ENCODE measurements around the gene ACVR1.

Gene ACVR1

DNA sequence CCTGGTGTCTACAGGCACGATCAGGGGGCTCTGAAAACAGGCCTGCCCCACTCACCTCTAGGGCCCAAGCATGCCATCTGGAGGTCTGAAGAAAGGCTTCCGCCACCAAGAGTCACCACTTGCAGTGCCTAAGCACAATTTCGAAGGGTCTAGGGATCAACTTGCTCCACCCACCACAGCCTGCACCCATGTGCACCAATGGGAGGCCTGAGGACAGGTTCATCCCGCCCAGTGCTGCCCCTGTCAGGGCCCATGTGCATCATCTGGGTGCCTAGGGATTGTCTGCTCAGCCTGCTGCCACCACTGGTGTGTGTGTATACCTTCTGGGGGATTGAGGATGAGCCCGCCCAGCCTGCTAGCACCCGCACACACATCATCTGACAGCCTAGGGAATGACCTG lies 126.4 kb downstream of the ACVR1 start:
- no peak overlapping the region for H3K4me3 ChIP-seq (ENCODE audit: low read depth in 1 of 2, low read length in 2 of 2)

DNA sequence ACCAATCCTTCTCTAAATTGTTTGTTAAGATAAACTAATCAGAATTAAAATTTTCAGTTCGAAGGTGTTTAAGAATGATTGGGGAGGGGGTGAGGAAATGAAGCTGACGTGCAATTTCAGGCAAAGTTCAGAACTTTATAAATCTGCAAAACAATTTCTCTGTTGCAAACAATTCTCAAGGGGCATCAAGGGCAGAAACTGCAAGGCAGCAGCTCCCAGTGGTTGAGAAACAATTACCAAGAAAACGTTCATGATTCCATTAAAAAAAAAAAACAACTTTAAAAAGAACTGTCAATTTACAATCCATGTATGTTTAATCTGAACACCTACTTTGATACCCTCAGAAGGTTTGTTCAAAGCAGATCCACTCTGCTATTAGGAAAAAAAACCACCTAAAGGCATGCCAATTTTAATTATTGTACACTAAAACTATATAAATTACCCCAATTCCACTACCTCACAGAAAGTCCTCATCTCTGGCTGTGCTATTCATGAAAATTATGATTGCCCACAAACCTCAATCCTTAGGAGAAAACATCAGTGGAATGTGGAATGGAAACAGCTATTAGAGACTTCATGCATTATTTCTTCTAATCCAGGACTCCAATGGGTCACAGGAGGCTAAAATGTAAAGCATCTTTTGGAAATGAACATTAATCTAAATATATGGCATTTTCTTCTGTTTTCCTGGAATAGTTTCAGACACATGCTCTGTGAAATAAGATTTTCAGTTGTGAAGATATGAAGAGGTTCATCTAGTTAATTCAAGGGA lies 127.6 kb downstream of the ACVR1 start:
- peaks cover 0 to 5% of the 10 kb centered on the region in 2 donors for H3K4me1 ChIP-seq (ENCODE audit: control insufficient read depth in 1 of 2, insufficient read depth in 2 of 2, low read length in 2 of 2)
- no peaks in the 10 kb centered on the region for H3K9me3 ChIP-seq (ENCODE audit: control insufficient read depth in 1 of 2, low read length in 2 of 2)
- H3K4me3 ChIP-seq (ENCODE audit: low read depth in 1 of 2, low read length in 2 of 2), result no peak overlapping the region
- no peaks in the 10 kb centered on the region for H3K27me3 ChIP-seq (ENCODE audit: low read depth, low read length)
- peaks cover 0 to 15% of the 10 kb centered on the region in 2 donors for H3K36me3 ChIP-seq (ENCODE audit: control insufficient read depth in 1 of 2, insufficient read depth in 2 of 2, low read length in 2 of 2)
- no peak overlapping the region for H3K27ac ChIP-seq (ENCODE audit: low read length)

More for the DNA sequence above, 126.4 kb downstream of the ACVR1 start:
- Histone ChIP-seq H3K4me1 (ENCODE audit: control insufficient read depth in 1 of 2, insufficient read depth in 2 of 2, low read length in 2 of 2) (peaks cover 0 to 5% of the 10 kb centered on the region in 2 donors), H3K27me3 (ENCODE audit: low read depth, low read length) (no peaks in the 10 kb centered on the region), H3K36me3 (ENCODE audit: control insufficient read depth in 1 of 2, insufficient read depth in 2 of 2, low read length in 2 of 2) (peaks cover 0 to 15% of the 10 kb centered on the region in 2 donors), H3K9me3 (ENCODE audit: control insufficient read depth in 1 of 2, low read length in 2 of 2) (no peaks in the 10 kb centered on the region), H3K27ac (ENCODE audit: low read length) (no peak overlapping the region)

DNA sequence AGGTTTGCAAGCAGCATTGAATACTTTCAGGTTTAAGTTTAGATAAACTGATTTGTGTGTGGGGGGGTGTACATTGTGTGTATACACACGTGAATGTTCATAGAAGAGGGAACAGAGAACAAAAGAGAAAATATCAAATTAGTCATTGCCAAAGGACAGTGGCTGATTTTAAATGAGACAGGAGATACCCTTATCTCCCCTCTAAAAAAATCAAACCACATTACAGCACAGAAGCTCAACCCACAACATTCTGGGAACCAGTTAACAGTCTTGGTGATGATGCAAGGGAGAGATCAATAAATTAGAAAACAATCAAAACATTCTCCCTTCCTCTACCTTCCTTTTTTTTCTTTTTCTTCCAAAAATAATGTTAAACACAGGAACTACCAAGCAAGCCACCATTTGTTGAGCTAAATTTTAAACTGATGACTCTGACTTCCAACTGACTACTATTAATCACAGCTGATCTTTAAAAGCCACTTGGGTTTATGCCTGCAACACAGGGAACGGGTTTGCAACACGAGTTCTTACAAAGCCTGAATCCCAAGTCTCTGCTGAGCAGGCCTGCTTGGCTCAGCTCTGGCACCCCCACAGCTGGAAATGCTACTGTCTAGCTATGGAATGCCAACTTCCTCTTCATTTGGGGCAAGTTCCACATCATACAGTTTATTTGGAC lies 128.3 kb downstream of the ACVR1 start:
- peaks cover 0 to 16% of the 10 kb centered on the region in 2 donors for H3K36me3 ChIP-seq (ENCODE audit: control insufficient read depth in 1 of 2, insufficient read depth in 2 of 2, low read length in 2 of 2)
- H3K27me3 ChIP-seq (ENCODE audit: low read depth, low read length), result no peaks in the 10 kb centered on the region
- H3K4me1 ChIP-seq (ENCODE audit: control insufficient read depth in 1 of 2, insufficient read depth in 2 of 2, low read length in 2 of 2), result peaks cover 0 to 5% of the 10 kb centered on the region in 2 donors
- no peak overlapping the region for H3K4me3 ChIP-seq (ENCODE audit: low read depth in 1 of 2, low read length in 2 of 2)
- H3K27ac ChIP-seq (ENCODE audit: low read length), result no peak overlapping the region
- H3K9me3 ChIP-seq (ENCODE audit: control insufficient read depth in 1 of 2, low read length in 2 of 2), result no peaks in the 10 kb centered on the region

DNA sequence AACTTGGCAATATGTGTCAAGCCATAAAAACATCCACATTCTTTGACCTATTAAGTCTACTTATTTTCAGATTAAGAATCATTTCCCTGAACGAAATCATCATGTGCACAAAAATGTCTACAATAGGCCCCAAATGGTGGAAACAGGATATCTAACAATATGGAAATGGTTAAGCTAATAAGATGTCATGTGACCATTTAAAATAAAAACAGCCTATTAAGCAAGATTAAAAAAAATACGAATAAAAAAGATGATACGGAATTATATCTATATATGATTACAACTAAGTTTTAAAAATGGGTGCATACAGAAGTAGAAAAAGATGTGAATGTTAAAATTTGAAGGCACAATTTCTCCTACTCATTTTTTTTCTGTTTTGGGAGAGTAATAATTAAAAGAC lies 128.8 kb downstream of the ACVR1 start:
- H3K27ac ChIP-seq (ENCODE audit: low read length), result no peak overlapping the region
- peaks cover 0 to 5% of the 10 kb centered on the region in 2 donors for H3K4me1 ChIP-seq (ENCODE audit: control insufficient read depth in 1 of 2, insufficient read depth in 2 of 2, low read length in 2 of 2)
- H3K36me3 ChIP-seq (ENCODE audit: control insufficient read depth in 1 of 2, insufficient read depth in 2 of 2, low read length in 2 of 2), result peaks cover 0 to 22% of the 10 kb centered on the region in 2 donors

DNA sequence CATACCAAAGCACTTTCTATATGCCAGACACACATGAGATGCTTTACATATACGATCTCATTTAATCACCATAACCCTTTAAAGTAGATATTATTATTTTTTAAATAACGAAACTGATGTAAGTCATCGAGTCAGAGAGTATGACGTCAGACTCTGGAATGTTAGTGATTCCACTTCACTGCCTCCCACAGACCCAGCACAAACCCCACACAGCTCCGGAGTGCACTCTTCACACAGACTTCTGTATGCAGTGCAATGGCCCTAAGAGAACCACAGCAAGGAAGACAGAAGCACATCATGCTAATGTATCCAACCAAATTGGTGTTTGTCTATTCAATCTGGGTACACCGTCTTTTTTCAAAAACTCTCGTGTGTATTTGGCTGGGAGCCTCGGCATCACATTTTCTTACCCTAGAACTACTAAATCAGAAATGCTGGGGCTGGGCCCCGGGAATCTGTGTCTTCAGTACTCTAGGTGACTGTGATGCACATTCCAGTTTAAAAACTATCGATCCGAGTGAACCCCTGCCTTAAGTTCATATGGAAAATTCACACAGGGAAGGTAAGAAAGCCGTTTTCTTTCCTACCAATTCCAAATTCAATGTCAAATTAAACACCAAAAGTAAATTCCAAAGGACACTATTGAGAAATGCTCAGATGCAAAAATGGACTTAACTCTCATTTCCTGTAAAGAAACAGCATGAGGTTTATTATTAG lies 129.7 kb downstream of the ACVR1 start:
- Histone ChIP-seq H3K9me3 (ENCODE audit: control insufficient read depth in 1 of 2, low read length in 2 of 2) (no peaks in the 10 kb centered on the region), H3K4me3 (ENCODE audit: low read depth in 1 of 2, low read length in 2 of 2) (no peak overlapping the region), H3K27me3 (ENCODE audit: low read depth, low read length) (no peaks in the 10 kb centered on the region), H3K36me3 (ENCODE audit: control insufficient read depth in 1 of 2, insufficient read depth in 2 of 2, low read length in 2 of 2) (peaks cover 0 to 17% of the 10 kb centered on the region in 2 donors), H3K4me1 (ENCODE audit: control insufficient read depth in 1 of 2, insufficient read depth in 2 of 2, low read length in 2 of 2) (peaks cover 0 to 5% of the 10 kb centered on the region in 2 donors), H3K27ac (ENCODE audit: low read length) (no peak overlapping the region)

More for the DNA sequence above, 128.8 kb downstream of the ACVR1 start:
- Histone ChIP-seq H3K27me3 (ENCODE audit: low read depth, low read length) (no peaks in the 10 kb centered on the region), H3K9me3 (ENCODE audit: control insufficient read depth in 1 of 2, low read length in 2 of 2) (no peaks in the 10 kb centered on the region), H3K4me3 (ENCODE audit: low read depth in 1 of 2, low read length in 2 of 2) (no peak overlapping the region)

DNA sequence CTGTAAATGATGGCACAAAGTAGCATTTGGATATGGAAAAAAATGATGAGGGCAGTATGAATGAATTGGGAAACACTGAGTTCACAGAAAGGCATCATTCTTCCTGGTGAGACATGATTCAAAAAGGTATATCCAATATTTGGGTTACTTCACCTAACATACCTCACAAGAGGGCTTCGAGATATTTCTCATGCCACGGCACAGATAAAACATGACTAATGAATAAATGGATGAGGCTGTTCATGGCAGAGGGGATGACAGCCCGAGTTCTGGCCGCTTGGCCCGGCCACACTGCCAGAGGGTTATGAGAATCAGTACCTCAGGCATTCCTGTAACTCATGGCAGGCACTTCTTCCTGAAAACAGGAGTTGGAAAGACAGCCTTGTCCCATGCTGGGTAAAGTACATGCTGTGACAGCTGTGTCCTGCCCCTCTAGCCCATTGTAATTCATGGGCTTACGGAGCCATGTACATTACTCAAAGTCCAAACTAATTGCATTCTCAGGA lies 131.5 kb downstream of the ACVR1 start:
- Histone ChIP-seq H3K36me3 (ENCODE audit: control insufficient read depth in 1 of 2, insufficient read depth in 2 of 2, low read length in 2 of 2) (peaks cover 0 to 9% of the 10 kb centered on the region in 2 donors), H3K27me3 (ENCODE audit: low read depth, low read length) (no peaks in the 10 kb centered on the region), H3K4me3 (ENCODE audit: low read depth in 1 of 2, low read length in 2 of 2) (no peak overlapping the region), H3K9me3 (ENCODE audit: control insufficient read depth in 1 of 2, low read length in 2 of 2) (no peaks in the 10 kb centered on the region), H3K27ac (ENCODE audit: low read length) (no peak overlapping the region), H3K4me1 (ENCODE audit: control insufficient read depth in 1 of 2, insufficient read depth in 2 of 2, low read length in 2 of 2) (peaks cover 0 to 5% of the 10 kb centered on the region in 2 donors)

DNA sequence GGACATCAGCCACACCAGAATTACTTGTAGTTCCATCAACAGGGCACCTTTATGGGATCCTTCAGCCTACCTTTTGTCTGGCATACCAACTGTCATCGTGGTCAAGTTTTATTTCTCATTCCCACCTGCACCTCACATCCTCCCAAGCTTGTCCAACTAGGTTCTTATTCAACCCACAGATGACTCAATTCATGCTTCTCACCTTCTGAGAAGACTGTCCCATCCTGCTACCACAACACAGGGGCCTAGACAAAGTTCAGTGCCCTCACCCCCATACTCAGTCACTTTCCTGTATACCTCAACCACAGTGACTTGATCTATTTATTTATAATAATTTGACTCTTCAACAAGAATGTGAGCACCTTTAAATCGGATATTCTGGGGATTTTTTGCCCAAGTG lies 133.1 kb downstream of the ACVR1 start:
- H3K27ac ChIP-seq (ENCODE audit: low read length), result no peak overlapping the region
- H3K4me1 ChIP-seq (ENCODE audit: control insufficient read depth in 1 of 2, insufficient read depth in 2 of 2, low read length in 2 of 2), result peaks cover 0 to 1% of the 10 kb centered on the region in 2 donors
- H3K27me3 ChIP-seq (ENCODE audit: low read depth, low read length), result no peaks in the 10 kb centered on the region
- H3K9me3 ChIP-seq (ENCODE audit: control insufficient read depth in 1 of 2, low read length in 2 of 2), result no peaks in the 10 kb centered on the region
- peaks cover 6 to 15% of the 10 kb centered on the region in 2 donors for H3K36me3 ChIP-seq (ENCODE audit: control insufficient read depth in 1 of 2, insufficient read depth in 2 of 2, low read length in 2 of 2)
- H3K4me3 ChIP-seq (ENCODE audit: low read depth in 1 of 2, low read length in 2 of 2), result no peak overlapping the region

DNA sequence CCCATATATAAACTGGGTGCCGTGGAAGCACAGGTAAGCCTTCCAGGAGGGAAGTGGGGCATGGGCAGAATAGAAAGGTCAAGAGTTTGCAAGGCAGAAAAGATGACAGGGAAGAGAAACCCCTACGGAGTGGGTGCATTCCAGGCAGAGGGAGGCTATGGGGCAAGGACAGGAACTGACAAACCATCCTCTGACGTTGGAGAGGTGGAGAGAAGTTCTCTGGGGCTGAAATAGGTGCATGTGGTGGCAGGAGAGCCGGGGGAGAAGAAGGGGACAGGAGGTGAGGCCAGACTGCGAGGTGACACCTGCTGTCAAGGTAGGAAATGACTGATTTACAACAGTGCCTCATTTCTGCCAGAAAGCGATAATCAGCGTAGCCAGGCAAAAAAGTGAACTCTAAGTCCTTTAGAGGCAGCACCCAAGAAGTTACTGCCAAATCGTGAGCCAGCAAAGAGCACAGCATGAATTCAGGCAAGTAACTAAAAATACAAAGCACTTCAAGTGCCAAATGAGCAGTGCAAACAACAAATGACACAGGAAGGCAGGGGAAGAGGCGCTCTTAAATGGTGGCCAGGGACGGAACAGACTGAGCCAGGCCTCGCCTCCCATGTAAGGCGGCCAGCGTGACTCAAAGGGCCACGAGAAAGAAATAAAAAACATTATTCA lies 134.2 kb downstream of the ACVR1 start:
- Histone ChIP-seq H3K27ac (ENCODE audit: low read length) (no peak overlapping the region), H3K36me3 (ENCODE audit: control insufficient read depth in 1 of 2, insufficient read depth in 2 of 2, low read length in 2 of 2) (peaks cover 17 to 24% of the 10 kb centered on the region in 2 donors), H3K4me1 (ENCODE audit: control insufficient read depth in 1 of 2, insufficient read depth in 2 of 2, low read length in 2 of 2) (no peaks in the 10 kb centered on the region), H3K4me3 (ENCODE audit: low read depth in 1 of 2, low read length in 2 of 2) (no peak overlapping the region), H3K27me3 (ENCODE audit: low read depth, low read length) (no peaks in the 10 kb centered on the region), H3K9me3 (ENCODE audit: control insufficient read depth in 1 of 2, low read length in 2 of 2) (no peaks in the 10 kb centered on the region)

DNA sequence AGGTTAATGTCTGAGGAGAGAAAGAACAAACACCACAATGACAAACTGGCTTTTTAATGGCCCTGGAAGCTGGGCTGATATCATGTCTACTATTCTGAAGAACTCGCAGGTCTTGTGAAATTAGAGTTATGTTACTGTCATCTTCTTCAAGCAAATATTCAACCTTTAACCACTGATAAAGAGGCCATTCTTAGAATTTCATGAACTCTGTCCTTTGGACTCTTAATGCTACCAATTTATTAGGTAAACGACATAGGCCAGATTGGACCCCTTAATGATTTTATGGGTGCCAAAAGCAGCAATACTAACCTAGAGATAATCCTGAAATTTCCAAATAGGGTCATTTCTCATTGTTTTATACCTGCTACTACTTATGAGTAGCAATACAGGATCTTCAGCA lies 138.5 kb downstream of the ACVR1 start:
- H3K27ac ChIP-seq (ENCODE audit: low read length), result no peak overlapping the region
- H3K27me3 ChIP-seq (ENCODE audit: low read depth, low read length), result no peaks in the 10 kb centered on the region
- H3K4me1 ChIP-seq (ENCODE audit: control insufficient read depth in 1 of 2, insufficient read depth in 2 of 2, low read length in 2 of 2), result no peaks in the 10 kb centered on the region
- H3K4me3 ChIP-seq (ENCODE audit: low read depth in 1 of 2, low read length in 2 of 2), result no peak overlapping the region
- no peaks in the 10 kb centered on the region for H3K9me3 ChIP-seq (ENCODE audit: control insufficient read depth in 1 of 2, low read length in 2 of 2)
- H3K36me3 ChIP-seq (ENCODE audit: control insufficient read depth in 1 of 2, insufficient read depth in 2 of 2, low read length in 2 of 2), result peaks cover 33 to 53% of the 10 kb centered on the region in 2 donors

DNA sequence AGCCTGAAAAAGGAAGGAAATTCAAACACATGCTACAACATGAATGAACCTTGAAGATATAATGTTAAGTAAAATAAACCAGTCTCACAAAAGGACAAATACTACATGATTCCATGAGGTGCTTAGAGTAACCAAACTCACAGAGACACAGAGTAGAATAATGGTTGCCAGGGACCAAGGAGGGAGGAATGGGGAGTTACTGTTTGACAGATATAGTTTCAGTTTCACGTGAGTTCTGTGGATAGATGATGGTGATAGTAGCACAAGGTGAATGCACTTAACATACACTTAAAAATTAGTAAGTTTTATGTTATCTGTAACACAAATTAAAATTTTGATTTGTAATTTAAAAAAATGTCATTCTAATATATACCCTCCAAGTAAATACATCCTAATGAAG lies 140.6 kb downstream of the ACVR1 start:
- Histone ChIP-seq H3K9me3 (ENCODE audit: control insufficient read depth in 1 of 2, low read length in 2 of 2) (peaks cover 0 to 2% of the 10 kb centered on the region in 2 donors), H3K36me3 (ENCODE audit: control insufficient read depth in 1 of 2, insufficient read depth in 2 of 2, low read length in 2 of 2) (peaks cover 35 to 47% of the 10 kb centered on the region in 2 donors), H3K27ac (ENCODE audit: low read length) (no peak overlapping the region), H3K27me3 (ENCODE audit: low read depth, low read length) (no peaks in the 10 kb centered on the region), H3K4me1 (ENCODE audit: control insufficient read depth in 1 of 2, insufficient read depth in 2 of 2, low read length in 2 of 2) (no peaks in the 10 kb centered on the region), H3K4me3 (ENCODE audit: low read depth in 1 of 2, low read length in 2 of 2) (no peak overlapping the region)

Data from muscle layer of duodenum (tissue), 2 donors.